ENCODE results near the gene TGIF1.

Gene TGIF1

DNA sequence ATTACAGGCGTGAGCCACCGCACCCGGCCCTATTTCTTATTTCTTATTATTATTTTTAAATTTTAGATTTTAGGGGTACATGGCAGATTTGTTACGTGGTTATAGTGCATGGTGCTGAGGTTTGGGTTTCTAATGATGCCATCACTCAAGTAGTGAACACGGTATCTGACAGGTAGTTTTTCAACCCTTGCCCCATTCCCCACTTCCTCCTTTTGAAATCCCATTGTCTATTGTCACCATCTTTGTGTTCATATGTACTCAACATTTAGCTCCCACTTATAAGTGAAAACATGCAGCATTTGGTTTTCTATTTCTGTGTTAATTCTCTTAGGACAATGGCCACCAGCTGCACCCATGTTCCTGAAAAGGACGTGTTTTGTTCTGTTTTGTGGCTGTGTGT is 39.5 kb downstream of the TGIF1 start:
- in situ Hi-C loops (cut with HindIII; ENCODE audit: low pct_ligation_motif_present, low sequenced_read_pairs), result no loop called here
- H3K4me3 ChIP-seq (ENCODE audit: low read depth, low read length), result no peak overlapping the region
- no peak for DNase-seq
- no peak overlapping the region for H3K27ac ChIP-seq
- H3K36me3 ChIP-seq (replicated peaks), result no peaks in the 10 kb centered on the region
- TF ChIP-seq, protein P1, sequence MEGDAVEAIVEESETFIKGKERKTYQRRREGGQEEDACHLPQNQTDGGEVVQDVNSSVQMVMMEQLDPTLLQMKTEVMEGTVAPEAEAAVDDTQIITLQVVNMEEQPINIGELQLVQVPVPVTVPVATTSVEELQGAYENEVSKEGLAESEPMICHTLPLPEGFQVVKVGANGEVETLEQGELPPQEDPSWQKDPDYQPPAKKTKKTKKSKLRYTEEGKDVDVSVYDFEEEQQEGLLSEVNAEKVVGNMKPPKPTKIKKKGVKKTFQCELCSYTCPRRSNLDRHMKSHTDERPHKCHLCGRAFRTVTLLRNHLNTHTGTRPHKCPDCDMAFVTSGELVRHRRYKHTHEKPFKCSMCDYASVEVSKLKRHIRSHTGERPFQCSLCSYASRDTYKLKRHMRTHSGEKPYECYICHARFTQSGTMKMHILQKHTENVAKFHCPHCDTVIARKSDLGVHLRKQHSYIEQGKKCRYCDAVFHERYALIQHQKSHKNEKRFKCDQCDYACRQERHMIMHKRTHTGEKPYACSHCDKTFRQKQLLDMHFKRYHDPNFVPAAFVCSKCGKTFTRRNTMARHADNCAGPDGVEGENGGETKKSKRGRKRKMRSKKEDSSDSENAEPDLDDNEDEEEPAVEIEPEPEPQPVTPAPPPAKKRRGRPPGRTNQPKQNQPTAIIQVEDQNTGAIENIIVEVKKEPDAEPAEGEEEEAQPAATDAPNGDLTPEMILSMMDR (IDR thresholded peaks at IDR 0.05; ENCODE audit: low read depth, low read length, missing control alignments), result no peak
- H3K27me3 ChIP-seq (replicated peaks), result no peaks in the 10 kb centered on the region

DNA sequence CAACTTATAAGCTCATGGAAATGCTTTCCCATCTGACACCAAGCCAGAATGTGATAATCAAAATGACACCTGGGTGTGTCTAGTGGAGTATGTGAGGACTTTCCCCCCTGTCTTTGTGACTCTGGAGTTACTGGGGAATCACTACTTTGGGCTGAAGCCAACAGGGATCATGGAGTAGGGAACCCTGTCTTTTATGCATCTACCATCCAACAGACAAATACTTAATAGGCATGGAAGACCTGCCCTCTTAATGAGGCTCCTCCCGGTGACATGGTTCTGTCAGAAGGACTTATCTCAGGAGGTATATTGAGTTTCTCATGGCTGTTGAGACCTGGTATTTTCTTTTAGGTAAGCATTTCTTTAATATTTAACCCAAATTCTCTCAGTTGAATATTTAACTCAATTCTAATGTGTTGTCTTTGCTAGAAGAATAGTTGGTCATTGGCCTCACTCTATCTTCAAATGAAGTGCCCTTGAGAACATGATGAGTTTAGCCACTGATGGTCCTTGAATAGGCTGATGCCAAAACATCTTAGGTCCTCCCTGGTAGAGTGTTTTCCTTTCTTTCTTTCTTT is 42.1 kb downstream of the TGIF1 start:
- Histone ChIP-seq H3K27ac (no peak overlapping the region), H3K36me3 (replicated peaks) (no peaks in the 10 kb centered on the region), H3K27me3 (replicated peaks) (no peaks in the 10 kb centered on the region), H3K4me3 (ENCODE audit: low read depth, low read length) (no peak overlapping the region)
- TF ChIP-seq, protein P1 (IDR thresholded peaks at IDR 0.05; ENCODE audit: low read depth, low read length, missing control alignments), result no peak
- no peak for DNase-seq
- in situ Hi-C loops (cut with HindIII; ENCODE audit: low pct_ligation_motif_present, low sequenced_read_pairs), result no loop called here

DNA sequence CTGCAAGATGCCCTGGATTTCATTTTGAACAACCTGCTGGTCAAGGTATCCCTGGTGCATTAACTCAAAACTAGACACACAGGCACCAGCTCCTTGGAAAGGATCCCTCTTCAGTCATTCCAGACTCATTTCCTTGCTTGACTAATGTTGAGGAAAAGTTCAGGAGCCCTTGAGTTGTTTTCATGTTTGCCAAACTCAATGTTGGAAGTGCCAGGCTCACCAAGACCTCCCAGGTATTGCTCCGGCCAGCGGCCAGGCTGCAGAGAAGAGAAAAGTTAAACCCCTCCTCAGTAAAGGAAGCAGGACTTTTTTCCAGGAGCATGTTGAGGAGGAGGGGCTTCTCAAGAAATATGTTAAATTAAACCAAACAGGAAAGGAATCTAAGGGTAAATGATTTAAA is 42.7 kb downstream of the TGIF1 start:
- H3K36me3 ChIP-seq (replicated peaks), result no peaks in the 10 kb centered on the region
- no peak for DNase-seq
- H3K4me3 ChIP-seq (ENCODE audit: low read depth, low read length), result no peak overlapping the region
- no peaks in the 10 kb centered on the region for H3K27me3 ChIP-seq (replicated peaks)
- in situ Hi-C loops (cut with HindIII; ENCODE audit: low pct_ligation_motif_present, low sequenced_read_pairs), result no loop called here
- TF ChIP-seq, protein P1 (IDR thresholded peaks at IDR 0.05; ENCODE audit: low read depth, low read length, missing control alignments), result no peak
- H3K27ac ChIP-seq, result no peak overlapping the region

DNA sequence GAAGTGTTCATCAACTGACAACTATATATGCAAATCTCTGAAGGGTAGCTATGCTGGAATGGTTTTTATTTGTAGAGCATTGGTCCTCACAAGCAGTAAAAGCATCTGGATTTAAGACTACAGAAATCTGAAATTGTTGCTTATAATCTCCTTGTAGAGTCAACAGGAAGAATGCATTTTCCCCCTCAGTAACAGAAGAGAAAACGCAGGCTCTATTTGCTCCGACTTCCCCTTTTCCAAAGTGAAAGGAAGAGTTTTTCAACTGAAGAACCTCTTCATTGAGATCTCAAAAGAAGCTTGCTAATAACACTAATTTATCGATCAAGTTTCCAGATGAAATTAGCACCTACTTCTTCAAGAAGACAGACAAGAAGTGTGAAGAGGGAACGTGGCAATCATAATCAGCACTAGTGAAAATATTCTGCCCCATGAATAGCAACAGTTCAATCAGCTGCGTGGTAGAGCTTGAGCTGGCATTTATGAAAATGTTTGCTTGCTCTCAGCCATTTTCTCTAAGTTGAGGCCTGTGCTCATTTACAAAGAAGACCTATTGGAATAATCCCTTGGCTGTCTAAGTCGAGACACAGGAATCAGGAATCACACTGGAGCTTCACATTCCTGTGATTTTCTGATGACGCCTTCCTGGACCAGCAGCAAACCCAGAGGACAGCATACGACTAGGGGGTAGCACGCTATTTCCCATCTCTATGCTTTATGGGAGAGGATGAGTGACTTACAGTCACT is 43.7 kb downstream of the TGIF1 start:
- in situ Hi-C loops (cut with HindIII; ENCODE audit: low pct_ligation_motif_present, low sequenced_read_pairs), result no loop called here
- TF ChIP-seq, protein P1 (IDR thresholded peaks at IDR 0.05; ENCODE audit: low read depth, low read length, missing control alignments), result no peak
- no peak overlapping the region for H3K4me3 ChIP-seq (ENCODE audit: low read depth, low read length)
- no peak for DNase-seq
- H3K27me3 ChIP-seq (replicated peaks), result no peaks in the 10 kb centered on the region
- H3K36me3 ChIP-seq (replicated peaks), result no peaks in the 10 kb centered on the region
- no peak overlapping the region for H3K27ac ChIP-seq

DNA sequence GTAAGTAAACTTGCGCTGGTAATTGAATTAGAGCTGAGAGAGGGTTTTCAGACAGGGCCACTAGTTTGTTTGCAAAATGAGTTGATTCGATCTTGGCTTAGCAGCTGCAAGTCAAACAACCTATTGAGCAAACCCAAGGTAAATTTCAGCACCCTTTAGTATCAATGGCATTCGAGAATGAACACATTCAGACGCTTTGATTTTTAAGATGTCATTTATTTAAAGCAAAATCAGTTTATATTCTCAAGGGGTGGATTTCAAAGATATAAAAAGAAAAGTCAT is 44.2 kb downstream of the TGIF1 start:
- Histone ChIP-seq H3K27ac (no peak overlapping the region), H3K36me3 (replicated peaks) (no peaks in the 10 kb centered on the region), H3K4me3 (ENCODE audit: low read depth, low read length) (no peak overlapping the region), H3K27me3 (replicated peaks) (no peaks in the 10 kb centered on the region)
- in situ Hi-C loops (cut with HindIII; ENCODE audit: low pct_ligation_motif_present, low sequenced_read_pairs), result no loop called here
- TF ChIP-seq, protein P1 (IDR thresholded peaks at IDR 0.05; ENCODE audit: low read depth, low read length, missing control alignments), result no peak
- no peak for DNase-seq

DNA sequence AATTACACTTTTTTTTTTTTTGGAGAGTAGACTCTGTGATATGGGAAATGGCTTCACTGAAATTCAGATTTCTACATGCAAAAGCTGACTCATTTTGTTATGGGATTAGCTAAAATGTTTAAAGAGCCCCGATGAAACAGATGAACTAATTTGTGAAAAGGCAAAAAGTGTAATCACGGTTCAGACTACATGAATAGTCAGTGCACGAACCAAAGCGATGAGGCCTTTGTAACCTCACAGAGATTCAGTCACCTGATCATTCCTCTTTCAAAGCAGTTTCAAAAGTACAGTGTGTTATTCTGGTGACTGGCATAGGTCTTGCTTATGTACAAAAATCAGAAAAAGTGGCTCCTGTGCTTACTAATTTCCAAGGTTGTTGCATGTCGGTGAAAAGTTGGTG is 44.6 kb downstream of the TGIF1 start:
- in situ Hi-C loops (cut with HindIII; ENCODE audit: low pct_ligation_motif_present, low sequenced_read_pairs), result no loop called here
- Histone ChIP-seq H3K36me3 (replicated peaks) (no peaks in the 10 kb centered on the region), H3K4me3 (ENCODE audit: low read depth, low read length) (no peak overlapping the region), H3K27me3 (replicated peaks) (no peaks in the 10 kb centered on the region), H3K27ac (no peak overlapping the region)
- no peak for DNase-seq
- TF ChIP-seq, protein P1 (IDR thresholded peaks at IDR 0.05; ENCODE audit: low read depth, low read length, missing control alignments), result no peak

Measured in brain microvascular endothelial cell (primary cell).